SK-MEL-5 (cell line): ENCODE data around the gene FCN1. TPM values are rescaled to one million over a fixed set of nuclear protein-coding genes. Genes with fewer than 3 reads are reported as not detected.

Source experiments
- DNase-seq: peaks from one replicate; pipeline ENCODE4 v3.0.0-alpha.2; 2016; ENCODE audit warnings: low read depth, low spot score
- in situ Hi-C: cut with HindIII; loops from 2 replicates; pipeline ENCODE4 v1.10.0; 2016; ENCODE audit warnings: low sequenced_read_pairs, high pct_unique_total_duplicates, low pct_unique_long_range_greater_than_20kb
- total RNA-seq: library from RNA; depleted of rRNA; stranded (reverse); fragments of >200 nt; shearing (Covaris generic); gene quantifications from 2 replicates; pipeline ENCODE4 v1.2.3, GENCODE V29; 2014

The FCN1 gene
- total RNA-seq, 1 experiment from 2014 or later = not detected

DNA sequence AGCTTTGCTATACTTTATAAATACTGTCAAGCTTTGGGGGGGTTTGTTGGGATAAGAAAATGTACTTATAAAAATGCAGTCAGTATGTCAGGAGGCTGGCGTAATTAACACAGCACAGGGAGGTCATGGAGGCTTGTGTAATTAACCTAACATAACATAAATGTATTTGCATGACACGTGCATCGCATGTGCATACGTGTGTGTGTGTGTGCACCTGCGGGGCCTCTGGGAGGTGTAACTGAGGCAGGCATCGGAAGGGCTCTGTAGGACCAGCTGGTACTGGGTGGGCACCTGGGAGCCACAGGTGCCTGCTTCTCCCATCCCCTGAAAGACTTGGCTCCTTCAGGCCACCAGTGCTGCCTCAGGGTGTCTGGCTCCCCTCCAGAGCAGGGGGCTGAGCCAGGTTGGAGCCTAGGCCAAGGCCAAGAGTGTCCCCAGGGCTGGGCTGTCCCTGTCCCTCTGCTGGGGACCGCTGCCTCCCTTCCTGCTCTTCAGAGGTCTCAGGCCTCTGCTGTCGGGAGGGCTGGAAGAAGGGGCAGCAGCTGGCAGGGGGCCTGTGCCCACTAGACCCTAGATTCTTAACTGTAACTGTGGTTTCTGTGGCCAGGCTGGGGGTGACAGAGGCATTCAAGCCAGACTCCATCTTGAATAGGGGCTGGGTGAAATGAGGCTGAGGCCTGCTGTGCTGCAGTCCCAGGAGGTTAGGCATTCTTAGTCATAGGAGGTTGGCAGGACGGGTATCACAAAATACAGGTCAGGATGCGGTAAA is 28.1 kb downstream of the FCN1 start:
- in situ Hi-C loops = no loop called here
- no peak for DNase-seq

DNA sequence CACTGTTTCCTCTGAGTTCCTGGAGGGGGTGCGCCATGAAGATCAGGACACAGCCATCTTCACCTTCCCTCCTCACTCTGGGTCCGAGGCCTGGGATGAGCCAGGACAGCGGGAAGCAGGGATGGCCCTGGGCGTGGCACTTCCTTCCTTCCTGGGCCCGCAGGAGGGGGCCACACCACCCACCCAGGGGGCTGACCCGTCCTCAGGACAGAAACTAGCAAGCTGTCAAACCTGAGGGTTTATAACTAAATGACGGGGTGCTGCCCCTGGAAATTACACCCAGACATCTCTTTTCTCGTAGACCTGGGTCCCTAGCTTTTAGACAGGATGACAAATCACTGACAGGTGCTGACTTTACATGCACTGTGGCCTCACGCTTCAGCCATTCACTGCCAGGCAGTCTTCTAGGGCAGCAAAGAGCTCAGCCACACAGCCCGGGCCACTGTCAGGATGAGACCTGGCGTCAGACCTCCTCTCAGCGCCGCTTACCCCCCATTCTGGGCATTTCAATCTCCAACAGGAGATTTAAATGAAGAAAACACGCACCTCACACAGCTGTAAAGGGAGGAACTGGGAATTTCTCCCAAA is 29.0 kb downstream of the FCN1 start:
- no peak for DNase-seq
- in situ Hi-C loops = no loop called here

DNA sequence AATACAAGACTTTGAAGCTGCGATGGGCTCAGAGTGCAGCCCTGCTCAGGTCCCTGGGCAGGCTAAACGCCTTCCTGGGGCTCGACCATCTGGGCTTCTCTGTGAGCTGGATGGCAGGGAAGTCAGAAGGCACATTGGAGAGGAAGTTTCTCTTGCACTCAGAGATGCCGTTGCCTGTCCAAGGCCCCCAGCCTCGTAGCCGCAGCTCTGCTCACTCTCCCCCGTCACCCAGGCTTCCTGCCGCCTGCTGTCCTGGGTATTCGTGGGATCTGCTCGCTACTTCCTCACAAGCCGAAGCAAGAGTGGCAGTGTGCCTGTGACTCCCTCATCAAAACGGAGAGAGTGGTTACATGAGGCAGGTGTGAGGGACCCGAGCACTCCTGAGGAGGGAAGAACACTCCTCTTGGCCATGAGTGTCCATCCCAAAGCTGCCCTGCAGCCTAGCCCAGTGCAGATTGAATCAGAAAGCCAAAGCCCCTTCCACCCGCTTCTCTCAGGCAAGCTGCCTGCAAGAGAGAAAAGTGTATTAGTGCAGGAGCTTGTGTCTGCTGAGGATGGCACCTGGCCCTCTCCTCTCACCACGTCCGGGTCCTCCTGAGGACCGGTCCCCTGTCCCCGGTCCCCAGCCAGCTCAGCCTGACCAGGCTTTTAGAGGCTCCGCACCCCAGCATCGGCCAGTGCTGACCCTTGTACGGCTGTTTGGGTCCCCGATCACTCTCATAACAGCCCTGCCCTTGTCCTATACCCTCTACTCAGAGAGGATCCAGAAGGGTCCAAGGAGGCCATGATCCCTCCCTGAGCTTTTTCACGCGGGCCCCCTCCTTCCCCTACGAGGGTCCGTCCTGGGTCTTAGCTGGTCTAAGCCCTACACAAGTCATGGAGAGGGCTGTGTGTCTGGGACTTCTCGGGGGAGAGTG is 29.8 kb downstream of the FCN1 start:
- in situ Hi-C loops = no loop called here
- DNase-seq = no peak

DNA sequence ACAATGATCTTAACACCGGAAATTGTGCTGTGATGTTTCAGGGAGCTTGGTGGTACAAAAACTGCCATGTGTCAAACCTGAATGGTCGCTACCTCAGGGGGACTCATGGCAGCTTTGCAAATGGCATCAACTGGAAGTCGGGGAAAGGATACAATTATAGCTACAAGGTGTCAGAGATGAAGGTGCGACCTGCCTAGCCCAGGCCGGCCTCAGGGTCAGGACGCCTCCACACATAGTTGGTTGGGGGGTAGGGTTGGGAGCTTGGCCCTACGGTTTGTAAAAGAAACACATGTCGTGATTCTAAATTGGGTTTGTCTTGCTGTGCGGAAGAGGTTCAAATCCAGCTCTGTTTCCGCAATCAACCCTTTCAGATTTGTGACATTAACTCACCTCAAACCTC is 30.5 kb downstream of the FCN1 start:
- DNase-seq = no peak
- in situ Hi-C loops = no loop called here

DNA sequence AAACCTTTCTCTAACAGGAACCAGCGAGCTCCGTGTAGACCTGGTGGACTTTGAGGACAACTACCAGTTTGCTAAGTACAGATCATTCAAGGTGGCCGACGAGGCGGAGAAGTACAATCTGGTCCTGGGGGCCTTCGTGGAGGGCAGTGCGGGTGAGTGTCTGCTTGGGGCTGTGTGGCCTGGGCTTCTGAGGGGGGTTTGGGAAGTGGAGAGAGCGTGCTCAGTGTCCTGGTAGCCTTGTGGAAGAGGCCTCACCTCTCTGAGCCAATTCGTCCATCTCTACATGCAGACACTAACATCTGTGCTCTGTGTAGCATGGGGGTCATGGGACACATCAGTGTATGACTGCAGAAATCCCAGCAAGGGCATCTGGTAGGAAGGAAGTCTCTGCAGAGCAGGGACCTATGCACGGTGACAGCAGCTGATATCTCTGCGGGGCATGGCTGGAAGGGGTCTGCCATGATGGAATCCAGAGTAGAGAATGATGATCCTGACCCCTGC is 31.2 kb downstream of the FCN1 start:
- in situ Hi-C loops = no loop called here
- DNase-seq = no peak

DNA sequence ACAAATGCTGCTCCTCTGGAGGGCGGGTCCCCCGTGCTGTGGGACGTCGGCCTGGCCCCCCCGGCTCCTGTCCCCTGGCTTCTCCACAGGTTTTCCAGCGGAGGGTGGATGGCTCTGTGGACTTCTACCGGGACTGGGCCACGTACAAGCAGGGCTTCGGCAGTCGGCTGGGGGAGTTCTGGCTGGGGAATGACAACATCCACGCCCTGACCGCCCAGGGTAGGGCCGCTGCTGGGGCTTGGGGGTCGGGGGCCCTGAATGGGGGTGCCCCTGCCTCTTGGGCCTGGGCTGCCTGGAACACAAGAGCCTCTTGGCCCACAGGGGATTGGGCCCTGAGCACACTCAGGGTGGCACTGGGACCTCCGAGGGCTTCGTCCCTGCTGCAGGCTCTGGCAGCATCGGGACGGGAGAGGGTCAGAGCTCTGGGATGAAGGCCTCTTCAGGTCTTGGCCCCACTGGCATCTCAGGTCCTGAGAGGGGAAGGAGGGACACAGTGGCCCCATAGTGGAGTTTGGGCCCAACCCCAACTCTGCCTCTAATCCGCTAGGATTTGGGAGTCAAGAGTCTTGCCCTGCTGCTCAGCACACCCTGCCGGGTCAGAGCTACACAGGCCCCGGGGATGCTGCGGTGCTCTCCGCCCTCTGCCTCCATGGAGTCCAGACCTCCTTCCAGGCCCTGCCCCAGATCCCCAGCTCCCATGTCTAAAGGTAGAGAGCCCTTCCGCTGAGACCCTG is 31.9 kb downstream of the FCN1 start:
- in situ Hi-C loops = no loop called here

DNA sequence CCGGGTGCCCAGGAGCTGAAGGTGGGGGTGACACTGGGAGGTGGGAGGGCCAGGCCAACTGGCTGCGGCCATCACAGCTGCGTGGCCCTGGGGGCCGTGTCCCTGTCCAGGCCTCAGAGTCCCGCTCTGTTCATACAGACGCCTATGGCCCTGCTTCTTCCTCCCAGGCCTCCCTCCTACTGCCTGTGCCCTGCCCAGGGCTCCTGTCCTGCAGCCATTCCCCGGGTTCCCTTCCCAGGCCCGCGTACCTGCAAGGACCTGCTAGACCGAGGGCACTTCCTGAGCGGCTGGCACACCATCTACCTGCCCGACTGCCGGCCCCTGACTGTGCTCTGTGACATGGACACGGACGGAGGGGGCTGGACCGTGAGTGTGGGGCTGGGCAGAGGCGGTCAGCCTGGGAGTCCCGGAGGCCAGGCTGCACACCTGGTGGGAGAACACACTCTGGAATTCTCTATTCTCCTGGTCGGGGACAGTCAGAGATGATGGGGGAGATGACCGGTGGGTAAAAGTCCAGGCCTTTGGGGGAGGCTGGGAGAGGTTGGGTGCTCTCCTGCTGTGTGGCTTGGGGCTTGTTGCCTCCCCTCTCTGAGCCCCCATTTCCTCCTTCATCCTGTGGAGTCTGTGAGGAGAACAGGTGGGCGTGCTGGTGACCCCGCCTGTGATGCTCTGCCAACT is 32.6 kb downstream of the FCN1 start:
- no peak for DNase-seq
- in situ Hi-C loops = no loop called here

More for the DNA sequence above, 31.9 kb downstream of the FCN1 start:
- DNase-seq = no peak

DNA sequence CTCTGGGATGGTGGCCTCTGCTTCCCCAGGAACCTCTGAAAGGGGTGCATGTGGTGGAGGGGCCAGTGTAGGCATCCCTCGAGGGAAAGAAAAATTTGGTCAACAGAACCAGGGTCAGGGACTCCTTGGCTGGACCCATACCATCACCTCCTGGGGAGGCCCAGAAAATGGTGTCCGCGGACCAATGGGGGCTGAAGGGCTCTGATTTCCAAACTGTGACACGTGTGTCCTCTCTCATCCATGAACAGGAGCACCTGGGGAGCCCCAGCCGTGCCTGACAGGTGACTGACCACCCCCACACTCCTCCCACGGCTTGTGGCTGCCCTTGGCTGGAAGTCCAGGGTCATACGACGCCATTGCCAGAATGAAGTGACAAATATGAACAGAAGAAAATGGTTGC is 33.2 kb downstream of the FCN1 start:
- in situ Hi-C loops = no loop called here
- DNase-seq = no peak

DNA sequence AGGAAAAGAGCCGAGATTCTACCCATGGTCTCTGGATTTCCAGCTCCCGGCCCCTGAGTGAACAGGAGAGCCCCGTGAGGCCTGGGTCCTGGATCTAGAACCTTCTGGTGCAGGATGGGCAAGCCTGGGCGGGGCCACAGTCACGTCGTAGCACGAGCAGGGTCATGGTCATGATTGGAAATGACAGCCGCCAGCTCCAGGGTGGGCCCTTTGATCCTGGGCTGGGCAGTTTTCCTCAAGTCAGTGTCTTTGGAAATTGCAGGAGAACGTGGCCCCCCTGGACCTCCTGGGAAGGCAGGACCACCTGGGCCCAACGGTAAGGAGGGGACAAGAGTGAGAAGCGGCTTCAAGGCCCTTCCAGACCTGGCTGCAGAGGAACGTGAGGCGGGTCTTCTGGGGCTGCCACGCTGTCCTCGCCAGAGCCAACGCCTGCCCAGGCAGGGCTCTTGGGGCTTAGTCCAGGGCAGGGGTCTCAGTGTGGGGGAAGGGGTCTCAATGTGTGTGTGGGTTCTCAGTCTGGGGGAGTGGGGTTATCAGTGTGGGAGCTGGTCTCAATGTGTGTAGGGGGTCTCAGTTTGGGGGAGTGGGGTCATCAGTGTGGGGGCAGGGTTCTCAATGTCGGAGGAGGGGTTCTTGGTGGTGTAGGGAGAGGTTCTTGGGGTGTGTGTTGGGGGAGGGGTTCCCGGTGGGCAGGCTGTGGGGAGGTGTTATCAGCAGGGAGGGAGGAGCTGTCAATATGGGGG is 34.5 kb downstream of the FCN1 start:
- no peak for DNase-seq
- in situ Hi-C loops = no loop called here

DNA sequence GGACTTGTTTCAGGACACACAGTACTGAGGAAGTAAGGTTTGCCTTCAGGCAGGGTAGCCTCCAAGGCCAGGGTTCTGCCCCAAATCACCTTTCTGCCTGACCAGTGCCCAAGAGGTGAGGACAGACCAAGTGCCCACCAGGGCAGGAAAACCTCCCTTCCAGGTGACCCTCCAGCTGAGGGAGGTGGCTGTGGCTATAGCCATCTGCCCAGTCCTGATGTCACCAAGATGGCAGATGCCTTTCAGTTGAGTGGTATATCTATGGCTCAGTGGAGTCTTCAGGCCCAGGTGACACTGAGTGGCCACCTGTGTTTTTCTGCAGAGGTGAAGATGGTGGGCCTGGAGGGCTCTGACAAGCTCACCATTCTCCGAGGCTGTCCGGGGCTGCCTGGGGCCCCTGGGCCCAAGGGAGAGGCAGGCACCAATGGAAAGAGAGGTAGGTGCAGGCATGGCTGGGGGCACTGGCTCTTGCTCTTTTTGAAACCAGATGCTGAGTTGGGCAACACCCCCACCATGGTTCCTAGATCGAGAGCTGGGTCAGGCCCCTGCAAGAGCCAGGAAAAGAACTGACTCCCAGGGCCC is 35.4 kb downstream of the FCN1 start:
- in situ Hi-C loops = no loop called here
- no peak for DNase-seq

DNA sequence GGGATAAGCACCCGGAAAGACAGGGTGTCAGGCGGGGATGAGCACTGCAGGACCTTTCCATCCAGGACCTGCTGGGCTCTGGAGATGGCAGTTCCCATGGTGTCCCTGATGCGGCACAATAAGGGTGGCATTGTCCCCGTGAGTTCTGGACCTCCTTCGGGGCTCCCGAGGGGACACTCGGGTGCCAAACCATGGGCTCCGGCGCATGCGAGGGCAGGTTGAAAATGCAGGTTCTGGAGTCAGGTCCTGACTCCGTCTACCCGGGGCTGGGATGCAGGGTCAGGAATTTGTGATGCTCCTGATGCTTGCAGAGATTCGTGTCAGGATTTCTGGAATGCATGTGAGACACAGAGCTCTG is 36.4 kb downstream of the FCN1 start:
- DNase-seq = no peak
- in situ Hi-C loops = no loop called here

DNA sequence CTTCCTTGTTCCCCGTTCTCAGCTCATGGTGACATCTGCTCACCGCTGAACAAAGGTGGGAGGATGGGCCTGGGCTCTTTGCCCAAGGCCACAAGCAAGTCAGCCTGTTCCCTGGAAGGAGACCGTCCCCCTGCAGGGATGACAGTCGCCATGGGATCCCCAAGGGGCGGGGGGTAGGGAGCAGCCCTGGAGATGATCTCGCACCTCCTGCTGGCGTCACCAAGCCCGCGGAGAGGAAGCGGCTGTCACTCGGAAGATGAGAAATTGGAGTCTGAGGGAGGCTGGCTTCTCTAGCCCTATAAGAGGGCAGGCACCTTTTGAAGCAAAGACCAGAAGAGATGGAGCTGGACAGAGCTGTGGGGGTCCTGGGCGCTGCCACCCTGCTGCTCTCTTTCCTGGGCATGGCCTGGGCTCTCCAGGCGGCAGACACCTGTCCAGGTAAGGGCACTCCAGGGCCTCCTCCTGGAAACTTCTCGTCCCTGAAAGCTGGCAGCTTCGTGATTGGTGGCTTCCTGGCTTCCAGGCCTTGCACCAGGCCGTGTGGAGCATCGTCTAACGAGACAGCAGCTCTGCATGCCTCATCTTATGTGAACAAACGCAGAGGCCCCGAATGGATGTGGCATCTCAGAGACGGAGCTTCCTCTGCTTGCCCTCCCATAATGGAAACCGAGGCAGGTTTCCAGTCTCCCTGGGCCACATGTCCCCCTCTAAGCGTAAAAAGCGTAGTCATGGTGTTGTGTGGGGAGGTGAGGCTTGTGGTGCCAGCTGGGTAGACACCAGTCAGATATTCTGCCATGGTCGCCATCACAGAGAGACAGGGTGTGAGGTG is 37.0 kb downstream of the FCN1 start, which contains the start of gene FCN2:
FCN2 (plus strand) TSS at position 327 of the 829 bp plus-strand sequence; CDS start at position 339, 12 bp downstream.
- DNase-seq = no peak
- in situ Hi-C loops = no loop called here

DNA sequence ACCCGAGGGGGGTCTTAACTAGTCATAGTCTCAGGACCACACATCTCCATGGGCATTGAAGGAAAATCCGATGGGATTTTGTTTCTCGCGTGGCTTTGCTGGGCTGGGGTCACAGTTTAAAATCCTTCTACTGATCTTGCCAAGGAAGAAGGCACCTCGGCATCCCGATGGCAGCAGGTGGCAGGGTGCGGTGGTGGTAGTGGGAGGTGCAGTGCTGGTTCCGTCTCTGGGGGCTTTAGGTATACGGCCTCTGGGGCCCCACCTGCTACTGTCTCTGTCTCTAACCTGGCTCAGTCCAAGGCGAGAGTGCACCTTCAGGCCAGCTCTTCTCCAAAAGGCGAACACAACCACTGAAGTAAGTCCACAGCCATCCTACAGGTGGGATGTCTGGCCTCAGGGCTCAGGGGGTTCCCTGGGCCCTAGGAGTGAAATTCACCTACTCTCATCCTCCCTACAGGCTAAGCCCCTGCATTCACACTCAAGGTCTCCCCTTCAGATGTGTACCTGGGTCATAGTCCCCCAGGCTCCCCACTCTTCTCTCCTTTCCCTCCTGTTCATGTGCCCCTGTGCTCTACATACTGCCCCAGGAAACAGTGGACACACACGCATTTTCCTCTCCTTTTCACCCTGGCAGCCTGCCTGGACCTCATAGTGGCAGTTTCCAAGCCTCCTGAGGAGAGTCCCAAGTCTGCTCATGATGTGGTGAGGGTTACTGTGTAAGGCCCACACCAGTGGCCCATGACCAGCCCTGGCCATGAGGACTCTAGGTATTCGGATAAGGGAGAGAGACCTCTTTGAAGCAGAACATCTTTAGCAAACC is 37.8 kb downstream of the FCN1 start:
- no peak for DNase-seq

DNA sequence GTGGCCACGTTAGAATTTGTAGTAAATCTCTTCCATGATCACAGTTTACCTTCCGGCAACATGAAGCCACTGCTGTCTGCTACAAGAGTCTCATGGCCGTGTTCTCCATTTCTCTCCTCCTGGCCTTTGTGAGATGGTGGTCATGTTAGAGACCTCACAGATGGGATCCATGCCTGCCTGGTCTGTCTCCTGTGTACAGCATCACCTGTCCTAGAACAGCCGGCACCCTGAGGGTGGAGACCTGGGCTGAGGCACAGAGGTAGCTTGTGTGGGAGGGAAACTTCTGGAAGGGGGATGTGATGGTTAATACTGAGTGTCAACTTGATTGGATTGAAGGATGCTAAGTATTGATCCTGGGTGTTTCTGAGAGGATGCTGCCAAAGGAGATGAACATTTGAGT is 40.2 kb downstream of the FCN1 start:
- in situ Hi-C loops = no loop called here
- DNase-seq = no peak

More for the DNA sequence above, 37.8 kb downstream of the FCN1 start:
- in situ Hi-C loops = no loop called here

DNA sequence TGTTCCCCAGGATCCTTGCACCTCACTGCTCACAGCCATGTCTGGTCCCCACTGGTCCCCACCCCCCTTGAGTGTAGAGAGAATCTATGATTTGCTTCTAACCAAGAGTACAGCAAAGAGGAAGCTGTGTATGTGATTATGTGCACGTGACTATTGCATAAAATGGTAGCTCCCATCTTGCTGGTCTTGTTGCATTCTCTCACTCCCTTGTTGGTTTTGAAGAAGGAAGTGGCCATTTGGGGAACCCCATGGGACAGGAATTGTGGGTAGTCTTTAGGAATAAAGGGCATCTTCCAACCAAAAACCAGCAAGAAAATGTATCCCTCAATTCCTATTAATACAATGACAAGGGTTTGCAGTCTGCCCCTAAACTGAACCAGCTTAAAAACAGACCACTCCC is 42.3 kb downstream of the FCN1 start:
- in situ Hi-C loops = no loop called here
- no peak for DNase-seq
